Measurements from ENCODE around the gene MED22.

- TF ChIP-seq EZH2phosphoT487 (IDR thresholded peaks at IDR 0.05; ENCODE audit: low read length) = no peak
- TF ChIP-seq, protein P1, sequence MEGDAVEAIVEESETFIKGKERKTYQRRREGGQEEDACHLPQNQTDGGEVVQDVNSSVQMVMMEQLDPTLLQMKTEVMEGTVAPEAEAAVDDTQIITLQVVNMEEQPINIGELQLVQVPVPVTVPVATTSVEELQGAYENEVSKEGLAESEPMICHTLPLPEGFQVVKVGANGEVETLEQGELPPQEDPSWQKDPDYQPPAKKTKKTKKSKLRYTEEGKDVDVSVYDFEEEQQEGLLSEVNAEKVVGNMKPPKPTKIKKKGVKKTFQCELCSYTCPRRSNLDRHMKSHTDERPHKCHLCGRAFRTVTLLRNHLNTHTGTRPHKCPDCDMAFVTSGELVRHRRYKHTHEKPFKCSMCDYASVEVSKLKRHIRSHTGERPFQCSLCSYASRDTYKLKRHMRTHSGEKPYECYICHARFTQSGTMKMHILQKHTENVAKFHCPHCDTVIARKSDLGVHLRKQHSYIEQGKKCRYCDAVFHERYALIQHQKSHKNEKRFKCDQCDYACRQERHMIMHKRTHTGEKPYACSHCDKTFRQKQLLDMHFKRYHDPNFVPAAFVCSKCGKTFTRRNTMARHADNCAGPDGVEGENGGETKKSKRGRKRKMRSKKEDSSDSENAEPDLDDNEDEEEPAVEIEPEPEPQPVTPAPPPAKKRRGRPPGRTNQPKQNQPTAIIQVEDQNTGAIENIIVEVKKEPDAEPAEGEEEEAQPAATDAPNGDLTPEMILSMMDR (IDR thresholded peaks at IDR 0.05; ENCODE audit: low read length) = no peak
Measured at GRCh38 chr9:133354766-133355165, 6.8 kb upstream of the MED22 start.
